HG03457 (cell line): ENCODE measurements around the gene LCTL.

ENCODE experiments used
- ATAC-seq: cut with Tn5 transposase; IDR thresholded peaks from one replicate; pipeline ENCODE4 v1.9.1; 2021; ENCODE audit warnings: moderate number of reproducible peaks; ENCODE audit not compliant: unreplicated experiment

Gene LCTL, protein sequence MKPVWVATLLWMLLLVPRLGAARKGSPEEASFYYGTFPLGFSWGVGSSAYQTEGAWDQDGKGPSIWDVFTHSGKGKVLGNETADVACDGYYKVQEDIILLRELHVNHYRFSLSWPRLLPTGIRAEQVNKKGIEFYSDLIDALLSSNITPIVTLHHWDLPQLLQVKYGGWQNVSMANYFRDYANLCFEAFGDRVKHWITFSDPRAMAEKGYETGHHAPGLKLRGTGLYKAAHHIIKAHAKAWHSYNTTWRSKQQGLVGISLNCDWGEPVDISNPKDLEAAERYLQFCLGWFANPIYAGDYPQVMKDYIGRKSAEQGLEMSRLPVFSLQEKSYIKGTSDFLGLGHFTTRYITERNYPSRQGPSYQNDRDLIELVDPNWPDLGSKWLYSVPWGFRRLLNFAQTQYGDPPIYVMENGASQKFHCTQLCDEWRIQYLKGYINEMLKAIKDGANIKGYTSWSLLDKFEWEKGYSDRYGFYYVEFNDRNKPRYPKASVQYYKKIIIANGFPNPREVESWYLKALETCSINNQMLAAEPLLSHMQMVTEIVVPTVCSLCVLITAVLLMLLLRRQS

DNA sequence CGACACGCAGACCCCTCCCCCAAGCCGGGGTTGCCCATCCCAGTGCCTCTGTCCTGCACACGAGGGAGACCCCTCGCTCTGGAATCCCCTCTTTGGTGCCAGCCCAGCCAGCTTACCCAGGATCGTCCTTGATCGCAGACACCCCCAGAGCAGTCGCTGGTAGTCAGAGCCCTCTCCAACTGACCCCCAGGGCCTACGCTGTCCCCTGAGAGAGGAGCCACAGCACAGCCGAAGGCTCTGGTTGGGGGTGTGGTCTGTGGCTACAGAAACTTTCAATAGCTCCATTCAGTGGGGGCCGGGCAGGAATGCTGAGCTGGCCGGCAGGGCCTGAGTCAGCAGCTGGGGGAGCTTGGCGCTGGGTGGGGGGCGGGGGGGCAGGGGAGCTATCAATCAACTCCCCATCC is at the start of gene LCTL:
Gene LCTL (minus strand): TSS at position 258 of the 404 bp plus-strand sequence. CDS start 633 bp downstream, outside the sequence.
- no peak for ATAC-seq

GRCh38 chr15:66614951-66615760 is 49.4 kb upstream of the LCTL start:
- ATAC-seq = no peak

DNA sequence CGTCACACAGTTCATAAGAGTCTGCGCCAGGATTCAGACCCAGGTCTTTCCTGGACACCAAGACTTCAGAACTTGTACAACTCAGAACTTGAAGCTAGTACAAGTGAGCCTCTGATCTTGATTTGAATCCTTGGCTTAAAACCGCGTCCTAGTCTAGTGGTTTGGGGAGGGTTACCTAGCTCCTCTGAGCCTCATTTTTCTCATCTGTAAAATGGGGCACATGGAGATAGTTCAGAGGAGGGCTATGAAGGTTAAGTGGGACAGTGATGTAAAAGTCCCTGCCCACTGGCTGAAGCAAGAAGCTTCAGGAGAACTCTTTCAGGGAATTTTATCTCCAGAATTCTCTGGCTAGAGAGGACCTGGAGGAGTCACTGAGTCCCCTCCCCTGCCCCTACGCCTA is 48.7 kb upstream of the LCTL start:
- ATAC-seq = no peak

DNA sequence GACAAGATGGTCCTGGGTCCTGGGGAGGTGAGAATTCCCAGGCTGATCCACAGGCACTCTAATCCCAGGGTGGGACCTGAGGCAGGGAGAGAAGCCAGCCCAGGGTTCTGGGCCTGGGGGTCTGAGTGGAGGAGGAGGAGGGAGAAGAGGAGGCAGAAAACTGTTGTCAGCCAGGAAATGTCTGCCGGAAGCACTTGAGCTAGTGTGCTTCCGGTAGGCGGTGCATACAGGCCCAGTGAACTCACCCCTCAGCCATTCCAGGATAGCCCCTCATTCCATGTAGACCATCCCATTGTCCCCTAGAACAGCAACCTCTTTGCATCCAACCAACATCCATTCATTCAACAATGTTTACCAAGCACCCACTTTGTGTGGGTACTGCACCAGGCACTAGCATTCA is 47.9 kb upstream of the LCTL start:
- ATAC-seq = no peak

DNA sequence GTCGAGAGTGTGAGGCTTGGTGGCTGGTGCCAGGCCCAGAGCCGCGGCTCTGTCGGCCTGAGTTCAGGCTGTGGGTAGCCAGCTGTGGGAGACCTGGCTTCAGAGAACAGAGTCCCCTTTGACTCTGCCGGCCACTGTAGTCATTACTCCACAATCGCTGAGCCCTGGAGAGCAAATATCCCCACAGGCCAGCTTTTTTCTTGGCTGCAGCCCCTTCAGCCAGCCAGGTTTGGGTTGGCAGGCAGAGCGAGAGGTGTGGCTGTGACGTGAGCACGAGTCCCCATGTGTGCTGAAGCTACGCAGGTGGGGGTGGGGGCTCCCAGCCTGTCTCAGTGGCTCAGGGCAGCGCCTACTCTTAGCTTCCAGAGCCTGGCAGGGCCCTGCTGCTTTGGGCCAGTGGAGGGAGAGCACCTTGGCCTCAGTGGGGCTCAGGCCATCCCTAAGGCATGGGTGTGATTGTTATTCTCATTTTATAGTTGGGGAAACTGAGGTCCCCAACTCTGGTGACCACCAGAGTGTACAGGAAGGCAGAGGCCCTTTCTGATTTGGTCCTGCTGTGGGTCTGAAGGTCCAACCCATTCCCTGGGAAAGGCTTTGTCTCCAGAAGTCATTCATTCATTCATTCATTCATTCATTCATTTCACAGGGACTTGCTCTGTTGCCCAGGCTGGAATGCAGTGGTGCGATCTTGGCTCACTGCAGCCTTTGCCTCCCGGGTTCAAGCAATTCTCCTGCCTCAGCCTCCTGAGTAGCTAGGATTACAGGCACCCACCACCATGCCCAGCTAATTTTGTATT is 45.7 kb upstream of the LCTL start:
- no peak for ATAC-seq

DNA sequence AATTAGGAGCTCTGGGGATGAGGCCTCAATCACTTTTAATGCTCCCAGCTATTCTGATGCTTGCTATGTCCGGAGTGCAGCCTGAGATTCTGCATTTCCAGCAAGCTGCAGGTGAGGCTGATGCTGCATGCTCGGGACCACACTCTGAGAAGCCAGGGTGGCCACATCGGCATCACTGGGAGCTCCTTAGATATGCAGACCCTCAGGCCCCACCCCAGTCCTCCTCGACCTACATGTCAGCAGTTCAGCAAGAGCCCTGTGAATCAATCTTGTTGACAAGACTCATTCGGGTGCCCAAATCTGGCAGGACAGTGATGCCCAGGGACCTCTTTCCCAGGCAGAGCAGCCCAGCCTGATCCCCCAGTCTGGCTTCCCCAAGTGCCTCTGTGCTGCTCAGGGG is 44.1 kb upstream of the LCTL start:
- no peak for ATAC-seq

- no peak for ATAC-seq
Measured at GRCh38 chr15:66608881-66609280, 43.1 kb upstream of the LCTL start.

GRCh38 chr15:66608159-66608558 is 42.4 kb upstream of the LCTL start:
- ATAC-seq = no peak

DNA sequence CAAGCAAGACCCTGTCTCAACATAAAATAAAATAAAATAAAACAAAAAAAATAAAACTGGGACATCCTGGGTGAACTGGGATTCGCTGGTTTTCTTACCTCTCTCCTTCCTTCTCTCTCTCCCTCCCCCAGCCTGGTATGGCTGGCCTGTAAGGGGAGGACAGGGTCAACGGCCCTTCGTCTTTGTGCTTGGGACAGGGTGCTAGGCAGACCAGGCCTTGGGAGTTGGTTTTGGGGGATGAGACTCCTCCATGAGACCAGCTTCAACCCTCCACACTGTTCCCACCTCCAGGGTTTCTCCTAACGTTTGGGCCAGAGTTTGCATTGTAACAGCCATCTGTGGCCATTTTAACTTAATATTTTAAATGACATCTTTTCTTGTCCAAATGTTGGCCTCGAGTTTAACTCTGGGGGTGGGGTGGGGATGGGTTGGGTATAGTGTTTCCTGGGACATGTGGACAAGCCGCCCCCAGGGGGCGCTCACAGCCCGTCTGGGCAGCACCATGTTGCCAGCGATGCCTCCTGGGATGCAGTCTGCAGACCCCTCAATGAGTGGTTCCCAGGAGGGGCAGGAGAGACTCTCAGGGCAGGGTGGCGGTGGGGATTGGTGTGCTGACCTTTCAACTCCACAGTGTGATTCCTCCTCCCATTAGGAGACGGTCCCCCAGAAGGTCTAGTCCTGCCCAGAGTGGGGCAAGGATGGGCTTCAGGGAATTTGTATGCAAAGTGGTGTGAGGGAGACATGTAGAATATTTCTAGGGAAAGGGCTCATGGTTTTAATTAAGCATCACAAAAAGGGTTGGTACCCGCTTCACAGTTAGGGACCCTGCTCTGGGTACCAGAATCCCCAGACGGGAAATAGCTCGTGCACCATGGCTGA is 37.7 kb upstream of the LCTL start:
- no peak for ATAC-seq

- no peak for ATAC-seq
Measured at GRCh38 chr15:66601521-66601920, 35.7 kb upstream of the LCTL start.

GRCh38 chr15:66600240-66600627 is 34.4 kb upstream of the LCTL start:
- no peak for ATAC-seq

DNA sequence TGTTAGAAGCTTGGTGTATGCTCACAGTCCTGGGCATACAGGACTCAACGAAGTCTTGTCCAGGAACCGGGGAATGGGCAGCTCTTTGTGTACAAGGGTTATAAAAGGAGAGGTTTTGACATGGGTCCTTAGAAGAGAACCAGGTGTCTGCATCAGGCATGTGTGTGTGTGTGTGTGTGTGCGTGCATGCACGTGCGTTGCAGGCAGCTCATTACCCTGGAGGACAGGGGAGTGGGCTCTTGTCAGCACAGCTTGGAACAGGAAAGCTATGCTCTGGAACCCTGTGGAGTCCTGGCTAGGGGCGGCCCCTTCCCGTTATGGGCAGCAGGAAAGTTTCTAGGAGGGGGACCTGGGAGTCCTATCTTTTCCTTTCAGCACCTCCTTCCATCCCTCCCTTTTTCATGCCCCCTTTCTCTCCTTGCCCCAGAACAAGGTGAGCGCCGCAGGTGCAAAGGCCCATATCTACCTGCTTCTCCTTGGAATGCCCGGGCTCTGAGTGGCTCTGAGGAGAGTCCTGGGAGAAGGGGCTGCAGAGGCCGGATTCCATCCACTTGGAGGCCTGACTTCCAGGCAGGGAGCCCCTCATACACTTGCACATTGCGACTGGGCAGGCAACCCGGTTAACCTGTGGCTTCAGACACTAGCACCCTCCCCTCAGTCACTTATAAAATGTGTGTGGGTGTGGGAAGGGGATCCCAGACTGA is 33.9 kb upstream of the LCTL start:
- no peak for ATAC-seq

GRCh38 chr15:66598095-66598815 is 32.5 kb upstream of the LCTL start:
- ATAC-seq = no peak

DNA sequence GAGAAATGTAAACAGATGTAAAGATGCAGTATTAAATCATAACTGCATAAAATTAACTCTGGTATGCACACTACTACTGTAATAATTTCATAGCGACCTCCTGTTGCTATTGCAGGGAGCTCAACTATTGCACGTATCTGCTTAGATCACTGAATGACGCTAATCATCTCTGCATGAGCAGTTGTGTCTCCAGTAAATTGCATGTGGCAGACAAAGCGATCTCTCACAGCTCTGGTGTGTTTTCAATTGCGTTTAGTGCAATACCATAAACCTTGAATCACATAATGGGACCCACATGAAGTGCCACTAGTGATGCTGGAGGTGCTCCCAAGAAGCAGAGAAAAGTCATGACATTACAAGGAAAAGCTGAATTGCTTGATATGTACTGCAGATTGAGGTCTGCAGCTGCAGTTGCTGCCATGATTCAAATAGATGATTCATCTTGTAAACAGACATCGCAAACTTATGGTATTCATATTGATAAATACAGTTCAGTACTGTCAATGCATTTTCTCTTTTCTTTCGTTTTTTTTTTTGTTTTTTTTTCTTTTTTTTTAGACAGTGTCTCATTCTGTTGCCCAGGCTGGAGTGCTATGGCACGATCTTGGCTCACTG is 30.2 kb upstream of the LCTL start:
- no peak for ATAC-seq

GRCh38 chr15:66595332-66595731 is 29.5 kb upstream of the LCTL start:
- ATAC-seq = no peak

GRCh38 chr15:66594836-66595235 is 29.0 kb upstream of the LCTL start:
- no peak for ATAC-seq

- no peak for ATAC-seq
Measured at GRCh38 chr15:66594344-66594743, 28.5 kb upstream of the LCTL start.

DNA sequence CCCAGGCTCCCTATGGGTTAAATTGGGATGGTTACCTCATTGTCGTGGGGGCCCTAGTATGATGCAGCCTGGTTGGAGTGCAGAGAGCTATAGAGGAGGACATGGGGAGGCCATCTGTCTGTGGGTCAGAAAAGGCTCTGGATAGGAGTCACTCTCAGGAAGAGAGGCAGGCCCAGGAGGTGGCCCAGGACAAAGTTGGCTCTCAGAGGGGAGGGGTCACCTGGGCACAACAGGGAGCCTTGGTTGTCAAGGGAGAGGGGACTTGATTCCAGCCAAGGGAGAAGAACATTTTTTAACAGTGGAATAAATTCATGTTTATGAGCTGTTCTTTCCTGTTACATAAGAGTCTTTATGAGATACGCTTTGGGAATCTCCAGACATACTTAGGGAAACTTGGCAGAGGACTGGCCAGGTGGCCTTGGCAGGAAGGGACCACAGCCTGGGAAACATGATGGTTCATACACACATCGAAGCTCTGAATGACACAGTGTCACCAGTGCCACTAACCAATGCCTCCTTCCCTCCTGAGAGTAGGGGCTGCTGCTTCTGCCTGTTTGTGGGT is 27.5 kb upstream of the LCTL start:
- ATAC-seq = no peak
